ENCODE data around the gene RABGEF1. TPM values are rescaled to one million over a fixed set of nuclear protein-coding genes. Genes with fewer than 3 reads are reported as not detected.

RABGEF1 gene
- total RNA-seq, 2 experiments from 2014 or later, result 18.2 to 25.5 TPM

DNA sequence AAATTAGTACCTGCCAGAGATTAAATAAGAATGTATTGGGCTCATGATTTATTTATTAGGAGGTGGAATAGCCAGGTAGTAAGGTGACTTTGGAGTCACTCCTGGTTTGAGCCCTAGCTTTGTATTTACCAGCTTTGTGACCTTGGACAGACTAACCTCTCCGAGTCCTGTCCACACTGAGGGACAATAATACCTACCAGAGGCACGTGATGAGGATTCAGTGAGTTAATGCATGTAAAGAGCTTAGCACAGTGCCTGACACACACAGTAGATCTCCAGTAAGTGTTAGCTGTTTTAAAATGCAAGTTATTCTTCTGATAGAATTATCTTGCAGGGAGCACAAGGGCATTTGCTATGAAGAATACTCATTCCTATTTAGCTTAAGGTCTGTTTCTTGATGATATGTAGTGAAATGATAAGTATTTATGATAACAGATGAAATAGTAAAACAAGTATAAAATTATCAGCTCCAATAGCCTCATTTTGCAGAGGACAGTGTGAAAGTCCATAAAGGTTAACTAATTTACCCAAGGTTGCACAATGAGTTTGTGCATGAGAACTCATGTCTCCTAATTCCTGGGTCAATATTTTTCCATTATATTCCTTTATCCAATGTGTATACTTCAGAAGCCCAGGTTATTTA, 36.4 kb downstream of the RABGEF1 start:
- H3K4me3 ChIP-seq (ENCODE audit: low read depth, low read length, poor library complexity, severe bottlenecking), result no peak overlapping the region
- no peaks in the 10 kb centered on the region for H3K79me2 ChIP-seq (ENCODE audit: insufficient read depth, low read depth, low read length)
- intact Hi-C loops (cut with micrococcal nuclease; ENCODE audit: unreplicated experiment), result no loop called here
- no peak for DNase-seq (ENCODE audit: low spot score)
- no peak overlapping the region for H3K4me2 ChIP-seq (ENCODE audit: low read length)
- CTCF ChIA-PET (ENCODE audit: unreplicated experiment), result no interaction called here
- H3K4me1 ChIP-seq (ENCODE audit: insufficient read depth, low read length, poor library complexity, severe bottlenecking), result no peaks in the 10 kb centered on the region
- POLR2A ChIA-PET, result interaction anchor here (0.6 kb wide), 2 partner anchors 173 to 966 kb away, joined by 3 read pairs; no protein-coding TSS in a partner anchor
- TF ChIP-seq, protein P1, sequence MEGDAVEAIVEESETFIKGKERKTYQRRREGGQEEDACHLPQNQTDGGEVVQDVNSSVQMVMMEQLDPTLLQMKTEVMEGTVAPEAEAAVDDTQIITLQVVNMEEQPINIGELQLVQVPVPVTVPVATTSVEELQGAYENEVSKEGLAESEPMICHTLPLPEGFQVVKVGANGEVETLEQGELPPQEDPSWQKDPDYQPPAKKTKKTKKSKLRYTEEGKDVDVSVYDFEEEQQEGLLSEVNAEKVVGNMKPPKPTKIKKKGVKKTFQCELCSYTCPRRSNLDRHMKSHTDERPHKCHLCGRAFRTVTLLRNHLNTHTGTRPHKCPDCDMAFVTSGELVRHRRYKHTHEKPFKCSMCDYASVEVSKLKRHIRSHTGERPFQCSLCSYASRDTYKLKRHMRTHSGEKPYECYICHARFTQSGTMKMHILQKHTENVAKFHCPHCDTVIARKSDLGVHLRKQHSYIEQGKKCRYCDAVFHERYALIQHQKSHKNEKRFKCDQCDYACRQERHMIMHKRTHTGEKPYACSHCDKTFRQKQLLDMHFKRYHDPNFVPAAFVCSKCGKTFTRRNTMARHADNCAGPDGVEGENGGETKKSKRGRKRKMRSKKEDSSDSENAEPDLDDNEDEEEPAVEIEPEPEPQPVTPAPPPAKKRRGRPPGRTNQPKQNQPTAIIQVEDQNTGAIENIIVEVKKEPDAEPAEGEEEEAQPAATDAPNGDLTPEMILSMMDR (conservative IDR thresholded peaks at IDR 0.05; ENCODE audit: low read length), result no peak
- TF ChIP-seq EZH2phosphoT487 (IDR thresholded peaks at IDR 0.05; ENCODE audit: borderline replicate concordance, low read depth, low read length), result no peak
- no peaks in the 10 kb centered on the region for H3K9me3 ChIP-seq (ENCODE audit: low read length)
- H3K36me3 ChIP-seq (ENCODE audit: insufficient read depth, low read length), result peaks cover 81% of the 10 kb centered on the region
- no TSS peak for BruUV-seq (replicated peaks)
- no peaks in the 10 kb centered on the region for H3K9me2 ChIP-seq (ENCODE audit: insufficient read depth, low read length)
- no peaks in the 10 kb centered on the region for H4K20me1 ChIP-seq (ENCODE audit: insufficient read depth, low read length)
- no peak overlapping the region for H3K27ac ChIP-seq (ENCODE audit: low read depth, low read length, poor library complexity, severe bottlenecking)
- no peak overlapping the region for H2AFZ ChIP-seq (ENCODE audit: low read length)

DNA sequence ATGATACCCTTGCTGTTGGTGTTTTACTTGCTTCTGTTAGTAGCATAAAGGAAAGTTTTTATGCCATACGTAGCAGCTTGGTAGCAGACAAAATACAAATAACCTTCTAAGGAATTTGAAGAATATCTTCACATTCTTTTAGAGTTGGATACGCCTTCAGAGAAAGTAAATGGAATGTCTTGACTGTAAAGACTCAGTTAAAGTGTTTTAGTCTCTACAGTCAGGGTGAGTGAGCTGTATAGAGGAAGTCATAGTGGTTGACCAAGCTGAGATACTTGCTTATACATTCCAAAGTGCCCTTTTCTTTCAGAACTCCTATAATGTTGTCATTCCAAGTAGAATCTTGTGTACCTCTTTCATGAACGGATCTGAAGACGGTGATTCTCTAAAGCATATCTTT, 37.7 kb downstream of the RABGEF1 start:
- no TSS peak for BruUV-seq (replicated peaks)
- no peak overlapping the region for H3K4me2 ChIP-seq (ENCODE audit: low read length)
- H2AFZ ChIP-seq (ENCODE audit: low read length), result no peak overlapping the region
- H3K4me3 ChIP-seq (ENCODE audit: low read depth, low read length, poor library complexity, severe bottlenecking), result no peak overlapping the region
- H3K9me2 ChIP-seq (ENCODE audit: insufficient read depth, low read length), result no peaks in the 10 kb centered on the region
- no peak overlapping the region for H3K27ac ChIP-seq (ENCODE audit: low read depth, low read length, poor library complexity, severe bottlenecking)
- no peak for TF ChIP-seq EZH2phosphoT487 (IDR thresholded peaks at IDR 0.05; ENCODE audit: borderline replicate concordance, low read depth, low read length)
- TF ChIP-seq, protein P1 (conservative IDR thresholded peaks at IDR 0.05; ENCODE audit: low read length), result no peak
- intact Hi-C loops (cut with micrococcal nuclease; ENCODE audit: unreplicated experiment), result no loop called here
- DNase-seq (ENCODE audit: low spot score), result no peak
- H3K79me2 ChIP-seq (ENCODE audit: insufficient read depth, low read depth, low read length), result no peaks in the 10 kb centered on the region
- no peaks in the 10 kb centered on the region for H4K20me1 ChIP-seq (ENCODE audit: insufficient read depth, low read length)
- no peaks in the 10 kb centered on the region for H3K9me3 ChIP-seq (ENCODE audit: low read length)
- no peaks in the 10 kb centered on the region for H3K4me1 ChIP-seq (ENCODE audit: insufficient read depth, low read length, poor library complexity, severe bottlenecking)
- ChIA-PET CTCF (ENCODE audit: unreplicated experiment) (no interaction called here), POLR2A (no interaction called here)
- peaks cover 89% of the 10 kb centered on the region for H3K36me3 ChIP-seq (ENCODE audit: insufficient read depth, low read length)

DNA sequence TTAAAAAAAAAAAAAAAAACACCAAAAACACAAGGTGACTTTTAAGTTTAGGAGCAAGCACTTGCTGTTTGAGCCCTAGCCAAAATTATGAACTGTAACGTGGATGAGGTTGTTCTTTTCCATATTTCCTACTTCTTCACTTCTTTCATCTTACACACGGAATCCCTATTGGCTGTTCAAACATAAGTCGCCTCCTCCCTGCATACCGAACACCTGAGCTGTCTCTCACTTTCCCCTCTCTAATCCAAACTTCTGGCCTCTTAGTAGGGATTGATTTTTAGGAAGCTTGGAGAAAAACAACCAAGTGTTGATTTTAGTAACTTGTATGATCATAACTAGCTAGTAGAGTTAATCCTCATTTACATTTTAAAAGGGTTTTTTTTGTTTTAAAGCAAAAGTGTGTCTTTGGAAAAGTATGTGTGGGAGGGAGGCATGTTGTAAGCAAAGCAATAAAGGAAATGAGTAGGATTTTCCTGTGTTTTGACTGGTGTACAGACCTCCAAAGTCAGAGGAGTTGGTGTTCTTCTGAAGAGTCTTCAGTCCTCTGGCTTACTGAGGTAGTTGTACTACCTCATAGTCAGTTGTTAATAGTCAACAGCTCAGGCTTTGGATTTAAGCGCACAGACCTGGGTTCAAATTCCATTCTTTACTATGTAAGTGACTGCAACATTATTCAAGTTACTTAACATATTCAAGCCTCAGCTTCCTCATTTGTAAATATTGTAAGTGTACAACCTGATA, 39.3 kb downstream of the RABGEF1 start:
- BruUV-seq (replicated peaks), result no TSS peak
- TF ChIP-seq EZH2phosphoT487 (IDR thresholded peaks at IDR 0.05; ENCODE audit: borderline replicate concordance, low read depth, low read length), result no peak
- TF ChIP-seq, protein P1 (conservative IDR thresholded peaks at IDR 0.05; ENCODE audit: low read length), result no peak

More for the DNA sequence above, 39.3 kb downstream of the RABGEF1 start:
- Histone ChIP-seq H3K27ac (ENCODE audit: low read depth, low read length, poor library complexity, severe bottlenecking) (no peak overlapping the region), H3K4me1 (ENCODE audit: insufficient read depth, low read length, poor library complexity, severe bottlenecking) (no peaks in the 10 kb centered on the region), H3K9me2 (ENCODE audit: insufficient read depth, low read length) (no peaks in the 10 kb centered on the region), H3K9me3 (ENCODE audit: low read length) (no peaks in the 10 kb centered on the region), H3K79me2 (ENCODE audit: insufficient read depth, low read depth, low read length) (no peaks in the 10 kb centered on the region), H4K20me1 (ENCODE audit: insufficient read depth, low read length) (no peaks in the 10 kb centered on the region), H2AFZ (ENCODE audit: low read length) (no peak overlapping the region), H3K4me2 (ENCODE audit: low read length) (no peak overlapping the region), H3K36me3 (ENCODE audit: insufficient read depth, low read length) (peaks cover 79% of the 10 kb centered on the region), H3K4me3 (ENCODE audit: low read depth, low read length, poor library complexity, severe bottlenecking) (no peak overlapping the region)
- DNase-seq (ENCODE audit: low spot score), result no peak
- ChIA-PET CTCF (ENCODE audit: unreplicated experiment) (no interaction called here), POLR2A (no interaction called here)
- intact Hi-C loops (cut with micrococcal nuclease; ENCODE audit: unreplicated experiment), result no loop called here

All from OCI-LY7 (cell line).